NCI-H146 (cell line): ENCODE measurements around the gene GTF2F2.
A peak's percentile ranks its signal among the peaks of the same experiment; 100 is the strongest.
"Not testable (repeated sequence)": the region's sequence is repeated elsewhere in the genome, so short reads cannot be mapped to it uniquely, and the experiment has no call there.

ENCODE experiments used
- DNase-seq: peaks from one replicate; lab custom pipeline; 2025; lab: John Stamatoyannopoulos, UW

Gene GTF2F2

GRCh38 chr13:45254396-45254795, 134.1 kb downstream of the GTF2F2 start:
- no peak for DNase-seq

DNA sequence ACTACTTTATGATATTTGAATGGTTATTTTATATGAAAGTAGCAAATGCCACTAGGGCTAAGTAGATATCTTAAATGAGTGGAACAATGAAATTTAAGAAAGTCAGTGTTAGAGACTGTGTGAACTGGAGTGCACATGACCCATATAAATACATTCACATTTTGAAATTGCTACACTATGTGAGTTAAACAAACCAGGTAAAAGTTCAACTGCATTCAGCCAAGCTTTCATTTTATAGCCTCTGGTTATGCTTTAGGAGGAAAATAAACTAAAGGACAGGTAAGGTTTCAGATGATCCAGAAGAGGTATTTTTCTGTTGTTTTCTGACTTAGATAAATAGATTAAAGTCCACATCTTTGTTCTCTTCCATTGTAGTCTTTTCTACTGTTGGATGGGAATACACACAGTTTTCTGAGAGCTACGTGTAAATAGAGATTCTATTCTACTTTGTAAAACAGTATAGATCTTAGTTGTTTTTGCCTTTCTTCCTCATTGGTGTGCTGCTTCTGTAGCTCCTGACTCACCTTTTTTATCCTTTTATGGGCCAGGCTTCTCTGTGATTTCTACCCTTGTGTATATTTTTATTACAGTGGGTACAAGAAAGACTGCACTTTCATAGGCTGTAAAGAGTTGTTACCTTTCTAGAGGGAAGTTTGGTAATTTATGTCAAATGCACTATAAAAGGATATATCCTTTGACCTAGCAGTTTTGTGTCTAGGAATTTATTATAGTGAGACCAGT, 135.1 kb downstream of the GTF2F2 start:
- DNase-seq: no peak

DNA sequence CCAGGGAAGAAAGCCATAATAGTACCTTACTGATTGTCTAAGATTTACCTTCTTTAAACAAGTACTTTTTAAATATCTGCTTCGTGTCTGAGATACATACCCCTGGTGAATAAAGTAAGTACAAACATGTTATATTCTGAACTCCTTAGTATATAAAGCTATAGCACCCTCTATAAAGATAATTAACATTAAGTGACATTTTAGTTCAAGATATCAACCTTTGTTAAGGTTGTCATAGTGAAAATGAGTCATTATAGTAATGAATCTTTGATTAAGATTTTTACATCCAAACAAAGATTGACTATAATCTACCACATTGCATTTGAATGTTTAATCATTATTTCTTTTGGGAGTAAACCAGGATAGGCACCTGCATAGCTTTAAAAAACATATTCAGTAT, 135.9 kb downstream of the GTF2F2 start:
- DNase-seq: no peak

DNA sequence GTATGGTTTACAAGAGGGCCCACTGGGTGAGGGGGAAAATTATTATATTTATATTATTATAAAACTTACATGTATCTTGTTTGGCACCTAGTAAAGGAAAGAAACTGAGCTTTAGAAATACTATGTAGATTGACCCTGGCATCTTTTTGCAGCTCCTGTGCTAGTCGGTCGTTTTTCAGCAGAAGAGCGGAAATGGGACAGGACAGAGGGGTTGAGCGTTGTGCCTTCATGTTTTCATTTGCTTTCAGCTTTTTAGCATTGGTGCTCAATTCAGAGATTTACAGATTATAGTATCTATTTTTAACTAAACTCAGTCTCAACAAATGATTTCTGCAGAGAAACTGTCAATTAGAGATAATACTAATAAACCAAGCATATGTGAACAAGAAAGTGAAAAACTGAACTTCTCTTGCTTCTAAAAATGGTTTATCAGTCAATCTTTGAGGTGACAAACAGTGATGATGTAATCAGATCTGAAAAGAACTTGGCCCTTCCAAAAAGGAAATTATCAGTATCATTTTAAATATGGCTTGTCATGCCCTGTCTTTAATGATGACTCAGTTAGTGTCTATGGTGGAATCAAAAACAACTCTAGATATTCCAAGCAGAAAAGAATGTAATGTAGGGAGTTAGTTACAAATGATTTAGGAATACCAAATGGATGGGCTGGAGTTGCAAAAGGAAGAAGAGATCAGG, 137.5 kb downstream of the GTF2F2 start:
- no peak for DNase-seq

GRCh38 chr13:45258334-45258675, 138.0 kb downstream of the GTF2F2 start:
- DNase-seq: no peak

GRCh38 chr13:45267215-45267614, 146.9 kb downstream of the GTF2F2 start:
- no peak for DNase-seq

DNA sequence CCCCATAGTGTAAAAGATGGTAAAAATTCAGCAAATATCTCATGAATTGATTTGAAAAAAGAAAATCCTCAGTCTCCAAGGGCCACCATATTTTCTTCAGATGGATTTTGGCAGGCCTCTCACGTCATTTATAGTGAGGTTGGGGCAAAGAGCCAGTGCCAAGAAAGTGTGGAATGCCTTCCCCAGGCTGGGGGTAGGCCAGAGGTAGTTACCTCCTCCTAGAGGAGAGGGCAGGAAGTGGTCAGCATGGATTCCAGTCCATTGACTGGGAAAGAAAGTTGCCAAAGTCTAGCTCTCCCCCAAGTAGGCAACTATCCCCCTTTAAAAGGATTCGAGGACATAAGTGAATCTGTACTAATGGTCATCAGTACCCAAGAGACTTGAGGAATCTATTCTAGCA, 148.9 kb downstream of the GTF2F2 start:
- DNase-seq: no peak

- DNase-seq: no peak
Measured at GRCh38 chr13:45276913-45277312, 156.6 kb downstream of the GTF2F2 start.

- DNase-seq: no peak
Measured at GRCh38 chr13:45278096-45278645, 157.9 kb downstream of the GTF2F2 start.

- no peak for DNase-seq
Measured at GRCh38 chr13:45280011-45280410, 159.7 kb downstream of the GTF2F2 start.

DNA sequence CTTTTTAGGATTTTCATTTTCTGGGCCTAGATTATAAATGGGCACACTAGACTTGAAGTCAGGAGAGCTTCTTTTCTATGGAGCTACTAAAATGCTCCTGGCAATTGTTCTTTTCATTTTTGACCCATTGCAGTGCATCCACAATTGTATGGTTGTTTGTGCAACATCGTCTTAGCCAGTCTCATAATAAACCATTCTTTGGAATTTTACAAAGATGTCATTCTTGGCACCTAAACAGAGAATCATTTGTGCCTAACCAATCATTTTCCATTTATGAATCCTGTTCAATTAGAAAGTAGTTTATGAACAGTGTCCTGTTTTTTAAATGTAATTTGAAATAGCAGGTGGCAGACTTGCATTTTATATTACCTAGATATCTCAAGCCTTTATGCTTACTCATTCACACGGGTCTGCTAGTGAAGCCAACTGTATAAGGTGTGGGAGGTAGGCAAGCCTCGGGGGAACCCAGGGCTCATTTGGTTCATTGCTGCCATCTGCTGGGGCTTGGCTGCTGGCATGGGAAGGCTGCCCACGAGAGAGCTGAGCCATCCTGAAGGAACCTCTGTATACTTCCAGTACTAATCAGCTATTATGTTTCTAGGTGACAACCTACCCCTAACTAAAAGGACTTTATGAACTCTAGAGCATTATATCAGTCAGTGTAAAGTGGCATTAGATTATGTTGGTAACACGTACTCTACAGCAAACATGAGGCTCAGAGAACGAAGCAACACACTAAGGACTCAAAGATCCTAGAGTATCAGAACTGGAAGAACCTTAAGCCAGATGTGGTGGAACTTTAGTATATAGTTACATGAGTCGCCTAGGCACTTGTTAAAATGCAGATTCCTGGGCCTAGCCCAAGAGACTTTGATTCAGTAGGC, 160.7 kb downstream of the GTF2F2 start:
- DNase-seq: peak; percentile 54

DNA sequence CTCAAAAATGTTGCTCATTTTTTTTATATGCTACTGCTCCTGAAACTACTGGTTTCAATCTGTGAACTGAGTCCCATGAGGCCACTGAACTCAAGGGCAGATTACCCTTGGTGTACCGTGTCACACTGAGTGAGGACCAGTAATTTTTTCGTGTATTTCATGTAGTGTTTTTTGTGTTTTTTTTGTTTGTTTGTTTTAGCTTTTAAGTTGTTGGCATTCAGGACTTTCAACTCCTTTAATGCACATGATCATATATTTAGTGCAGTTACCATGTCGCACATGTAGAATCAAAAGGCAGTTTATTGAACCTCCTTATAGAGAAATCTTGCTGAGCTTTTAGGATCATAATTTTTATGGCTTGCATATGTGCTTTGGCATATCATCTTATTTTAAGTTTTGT, 162.7 kb downstream of the GTF2F2 start:
- no peak for DNase-seq

- DNase-seq: no peak
Measured at GRCh38 chr13:45289936-45290563, 169.7 kb downstream of the GTF2F2 start.

DNA sequence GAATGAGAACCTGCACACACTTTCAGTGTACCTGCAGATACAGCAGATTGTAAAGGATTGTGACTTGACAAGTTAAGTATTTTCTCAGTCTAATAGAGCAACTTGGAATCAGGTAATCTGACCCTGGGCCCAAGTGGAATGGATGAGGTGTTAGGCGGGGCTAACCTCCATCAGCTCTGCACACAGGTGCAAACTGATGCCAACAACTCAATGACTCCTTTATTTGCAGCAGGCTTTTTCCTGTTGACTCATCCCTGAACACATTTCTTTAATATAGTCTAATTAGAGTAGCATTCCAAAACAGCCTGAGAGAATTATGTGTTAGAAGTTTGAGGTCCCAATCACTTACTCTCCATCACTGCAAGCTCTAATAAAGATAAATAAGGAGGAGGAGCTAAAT, 171.9 kb downstream of the GTF2F2 start:
- no peak for DNase-seq

DNA sequence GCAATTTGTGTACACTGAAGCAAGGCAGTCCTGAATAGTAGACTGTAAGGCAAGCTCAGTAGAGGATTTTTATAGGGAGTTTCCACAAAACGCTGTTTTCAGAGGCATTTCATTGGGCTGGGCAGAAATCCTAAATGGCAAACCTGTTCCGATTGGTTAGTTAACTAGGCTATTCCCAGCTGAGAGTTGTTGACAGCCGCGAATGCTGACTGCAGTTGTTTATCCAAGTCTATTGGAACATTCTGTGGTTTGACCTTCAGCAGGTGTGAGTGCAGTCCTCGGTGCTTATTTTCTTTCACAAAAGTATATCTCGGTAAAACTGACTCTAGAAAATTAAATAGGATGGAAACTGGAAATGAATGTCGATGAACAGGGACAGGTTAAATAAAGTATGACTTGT, 175.2 kb downstream of the GTF2F2 start:
- no peak for DNase-seq

DNA sequence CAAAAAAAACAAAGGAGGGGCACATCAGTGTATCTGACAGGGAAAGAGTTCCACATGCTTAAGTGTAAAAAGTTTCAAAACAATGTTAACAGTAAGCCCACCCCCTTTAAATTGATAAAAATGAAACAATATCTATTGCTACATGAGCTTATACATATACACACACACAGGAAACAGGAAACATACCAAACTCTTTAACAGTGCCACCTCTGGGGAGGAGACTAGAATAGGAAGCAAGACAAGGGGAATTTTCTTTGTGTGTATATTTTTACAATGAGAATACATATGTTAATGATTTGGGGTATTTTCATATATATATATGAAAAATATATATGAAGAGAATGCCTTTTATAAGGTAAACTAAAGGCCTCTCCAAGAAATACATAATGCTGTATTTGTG, 175.9 kb downstream of the GTF2F2 start:
- no peak for DNase-seq

GRCh38 chr13:45297456-45298205, 177.3 kb downstream of the GTF2F2 start:
- DNase-seq: no peak

DNA sequence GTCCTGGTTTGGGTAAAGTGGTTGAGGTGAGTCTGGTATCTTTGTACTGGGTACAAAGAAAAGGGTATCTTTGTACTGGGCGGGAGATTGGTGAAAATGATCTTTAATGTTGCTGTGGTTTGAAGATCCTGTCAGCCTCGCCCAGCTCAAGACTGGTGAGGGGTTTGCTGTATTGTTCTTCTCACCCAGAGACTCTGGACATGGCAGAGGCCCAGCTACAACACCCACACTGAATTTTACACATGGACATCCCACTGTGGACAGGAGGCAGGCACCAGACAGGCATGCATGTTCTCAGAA, 177.8 kb downstream of the GTF2F2 start:
- no peak for DNase-seq

DNA sequence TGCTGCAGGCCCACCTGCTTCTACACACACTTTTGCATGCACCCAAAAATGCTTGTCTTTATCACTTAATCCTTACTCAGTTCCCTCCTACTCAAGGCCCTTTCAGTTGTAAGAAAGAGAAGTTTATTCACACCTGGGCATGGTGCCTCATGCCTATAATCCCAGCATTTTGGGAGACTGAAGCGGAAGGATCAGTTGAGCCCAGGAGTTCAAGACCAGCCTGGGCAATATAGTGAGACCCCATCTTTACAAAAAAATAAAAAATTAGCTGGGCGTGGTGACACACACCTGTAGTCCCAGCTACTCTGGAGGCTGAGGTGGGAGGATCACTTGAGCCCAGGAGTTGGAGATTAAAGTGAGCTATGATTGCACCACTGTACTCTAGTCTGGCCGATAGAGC, 178.2 kb downstream of the GTF2F2 start:
- not testable (repeated sequence) for DNase-seq

- DNase-seq: no peak
Measured at GRCh38 chr13:45299194-45299593, 178.9 kb downstream of the GTF2F2 start.

DNA sequence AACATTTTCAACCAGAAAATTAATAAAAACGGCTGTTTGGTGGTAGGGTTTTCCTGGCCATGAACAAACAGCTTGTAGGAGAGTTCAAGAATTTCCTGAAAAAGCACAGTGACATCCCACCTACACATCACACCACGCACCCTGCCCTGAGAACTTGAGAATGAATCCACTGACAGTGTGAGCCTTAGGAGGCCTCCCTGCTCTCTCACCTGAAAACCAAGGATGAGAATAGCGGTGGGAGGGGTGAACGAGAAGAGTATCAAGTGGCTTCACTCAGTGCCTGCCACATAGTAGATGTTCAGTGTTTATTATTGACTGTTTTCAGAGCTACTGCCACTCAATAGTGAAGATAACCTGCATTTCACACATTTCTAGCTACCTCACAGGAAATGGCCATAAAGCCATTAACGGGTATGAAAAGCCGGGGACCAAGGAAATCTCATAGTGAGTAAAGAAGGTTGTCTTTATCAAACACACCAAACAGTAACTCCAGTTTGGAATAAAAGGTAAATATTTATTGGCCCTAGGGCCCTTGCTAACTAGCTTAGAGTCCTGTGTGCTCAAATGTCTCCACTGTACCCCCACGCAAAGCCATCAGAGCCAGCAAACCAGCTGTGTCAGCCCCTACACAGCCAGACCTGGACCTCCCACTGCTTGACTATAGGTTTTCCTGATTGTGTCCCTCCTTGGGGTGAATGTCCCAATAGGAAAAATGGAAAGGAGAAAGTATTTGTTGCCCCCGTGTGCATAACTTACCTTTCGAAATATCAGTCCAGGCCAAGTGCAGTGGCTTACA, 180.1 kb downstream of the GTF2F2 start:
- no peak for DNase-seq
